ENCODE data around the gene FCF1. TPM values are rescaled to one million over a fixed set of nuclear protein-coding genes. Genes with fewer than 3 reads are reported as not detected.

FCF1 gene
- polyA plus RNA-seq, 2 of the 4 experiments (the other 2 are of a cell fraction) = 80.1 to 97.2 TPM

- no peak overlapping the region for H3K27ac ChIP-seq
- ATAC-seq (no peak), FAIRE-seq (no peak), DNase-seq (ENCODE audit: low read depth in 1 of 2, low spot score in 1 of 2) (no peak)
- H3K9me3 ChIP-seq = no peaks in the 10 kb centered on the region
- no peak overlapping the region for H3K4me2 ChIP-seq
- WGBS (ENCODE audit: missing lambda C conversion rate) = 91% methylated on average over 3 of the region's 3 CpGs
- TF ChIP-seq HMGXB4 (CRISPR knock-in tag; IDR thresholded peaks at IDR 0.05; ENCODE audit: borderline replicate concordance) (no peak), ATOH8 (CRISPR knock-in tag; IDR thresholded peaks at IDR 0.05; ENCODE audit: low read depth) (no peak), NFE2L2 (conservative IDR thresholded peaks at IDR 0.05; ENCODE audit: low read length) (no peak), MAZ (IDR thresholded peaks at IDR 0.05; ENCODE audit: borderline replicate concordance, low read depth, low read length) (no peak), TP53 (CRISPR knock-in tag; IDR thresholded peaks at IDR 0.05) (no peak), E2F6 (IDR thresholded peaks at IDR 0.05; ENCODE audit: borderline replicate concordance, low read depth) (no peak), NR3C1 (IDR thresholded peaks at IDR 0.05) (no peak)
- ChIA-PET CTCF (no interaction called here), POLR2A (no interaction called here)
- H3K4me3 ChIP-seq = no peak overlapping the region
- H3K4me1 ChIP-seq = peaks cover 7% of the 10 kb centered on the region; the same call in 1 of the 3 replicates
These were observed 20.3 kb downstream of the FCF1 start for GRCh38 chr14:74733221-74733620.

- H3K9me3 ChIP-seq = no peaks in the 10 kb centered on the region
- H3K4me2 ChIP-seq = no peak overlapping the region
- H3K4me1 ChIP-seq = peaks cover 8% of the 10 kb centered on the region; the same call in 1 of the 3 replicates
- no peak for DNase-seq (ENCODE audit: low read depth in 1 of 2, low spot score in 1 of 2)
- CTCF ChIA-PET = interaction anchor here (1.8 kb wide), 1 partner anchor 126 kb away, joined by 6 read pairs; no protein-coding TSS in a partner anchor
- TF ChIP-seq NR3C1 (IDR thresholded peaks at IDR 0.05) (no peak), BHLHE40 (IDR thresholded peaks at IDR 0.05; ENCODE audit: low read depth, low read length) (no peak), E2F6 (IDR thresholded peaks at IDR 0.05; ENCODE audit: borderline replicate concordance, low read depth) (no peak), SMC3 (IDR thresholded peaks at IDR 0.05) (no peak), HES2 (IDR thresholded peaks at IDR 0.05) (no peak), REST (IDR thresholded peaks at IDR 0.05) (no peak)
- WGBS (ENCODE audit: missing lambda C conversion rate) = 92% methylated on average over 4 of the region's 4 CpGs
- no peak for FAIRE-seq
- ATAC-seq = no peak
- no peak overlapping the region for H3K4me3 ChIP-seq
- H3K27ac ChIP-seq = no peak overlapping the region
- POLR2A ChIA-PET = interaction anchor here (0.7 kb wide), 1 partner anchor 29 kb away, joined by 3 read pairs; no protein-coding TSS in a partner anchor
These were observed 22.2 kb downstream of the FCF1 start for GRCh38 chr14:74735125-74735524.

- DNase-seq (ENCODE audit: low read depth in 1 of 2, low spot score in 1 of 2) = peak in 1 of 2 experiments; percentile 32
- POLR2A ChIA-PET = interaction anchor here (0.6 kb wide), 1 partner anchor 30 kb away, joined by 4 read pairs; no protein-coding TSS in a partner anchor
- 0 out of 2 replicates have a peak, but pooled peaks have one; percentile 21 for TF ChIP-seq FOSL2 (IDR thresholded peaks at IDR 0.05)
- TF ChIP-seq FOSL2 (CRISPR knock-in tag; IDR thresholded peaks at IDR 0.05) = peak; percentile 27; the same call in 1 of the 2 replicates
- TF ChIP-seq BHLHE40 (IDR thresholded peaks at IDR 0.05; ENCODE audit: low read depth, low read length) = no peak
- WGBS (ENCODE audit: missing lambda C conversion rate) = 83% methylated on average over 4 of the region's 4 CpGs
- no peak for FAIRE-seq
- H3K4me1 ChIP-seq = peaks cover 8% of the 10 kb centered on the region; the same call in 1 of the 3 replicates
- CTCF ChIA-PET = interaction anchor here (0.7 to 1.4 kb wide), 4 partner anchors 18 to 170 kb away, joined by 3 to 4 read pairs (median 3); no protein-coding TSS in a partner anchor
- no peak overlapping the region for H3K27ac ChIP-seq
- no peaks in the 10 kb centered on the region for H3K9me3 ChIP-seq
- ATAC-seq = peak; percentile 47 to 54; a peak in 1 of 6 replicates
- H3K4me3 ChIP-seq = no peak overlapping the region
- no peak overlapping the region for H3K4me2 ChIP-seq
These were observed 24.9 kb downstream of the FCF1 start for GRCh38 chr14:74737753-74738325.
